Jurkat, Clone E6-1 (cell line): ENCODE results near the gene PSMG3.

Experiments used
- DNase-seq: peaks from one replicate; pipeline ENCODE4 v3.0.0-alpha.2; 2011; ENCODE audit warnings: low read depth, low spot score
- H3K4me3 ChIP-seq: 2 replicates; pipeline ENCODE4 v1.5.1; 2011; ENCODE audit warnings: mild to moderate bottlenecking, low read length, control low read depth, moderate library complexity

The PSMG3 gene

DNA sequence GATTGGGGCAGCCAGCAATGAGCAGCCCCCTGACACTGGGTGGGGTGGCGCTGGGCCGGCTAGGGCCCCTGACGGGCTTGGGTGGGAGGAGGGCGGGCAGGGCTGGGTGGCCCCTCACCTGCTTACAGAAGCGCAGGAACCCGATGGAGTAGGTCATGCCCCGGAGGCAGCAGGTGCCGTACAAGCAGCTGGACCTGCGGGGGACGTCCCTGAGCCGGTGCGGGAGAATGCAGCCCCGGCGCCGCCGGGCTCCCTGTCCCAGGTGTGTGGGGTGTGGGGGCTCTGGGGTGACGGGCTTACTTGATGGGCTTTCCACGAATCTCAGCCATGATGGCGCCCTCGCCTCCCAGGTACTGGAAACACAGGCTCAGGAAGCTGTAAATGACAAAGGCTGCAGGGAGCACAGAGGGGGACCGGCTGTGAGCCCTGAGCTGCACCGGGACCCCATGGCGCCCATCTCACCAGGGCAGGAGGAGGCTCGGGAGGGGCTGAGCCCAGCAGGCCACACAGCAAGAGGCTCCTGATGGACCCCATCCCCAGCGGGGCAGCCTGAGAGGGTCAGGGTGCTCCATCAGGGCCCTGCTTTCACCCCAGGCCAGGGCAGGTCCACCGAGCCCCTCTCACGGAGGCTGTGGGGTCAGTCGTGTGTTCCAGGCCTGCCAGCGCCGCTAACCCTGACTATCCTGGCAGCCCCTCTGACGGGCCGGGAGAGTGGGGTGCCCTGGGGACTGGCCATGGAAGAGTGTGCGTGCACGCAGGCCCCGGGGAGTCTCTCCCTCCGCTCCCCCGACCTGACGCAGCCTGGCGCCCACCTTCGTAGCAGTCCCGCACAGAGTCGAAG is 19.6 kb downstream of the PSMG3 start:
- no peak overlapping the region for H3K4me3 ChIP-seq
- DNase-seq = no peak

DNA sequence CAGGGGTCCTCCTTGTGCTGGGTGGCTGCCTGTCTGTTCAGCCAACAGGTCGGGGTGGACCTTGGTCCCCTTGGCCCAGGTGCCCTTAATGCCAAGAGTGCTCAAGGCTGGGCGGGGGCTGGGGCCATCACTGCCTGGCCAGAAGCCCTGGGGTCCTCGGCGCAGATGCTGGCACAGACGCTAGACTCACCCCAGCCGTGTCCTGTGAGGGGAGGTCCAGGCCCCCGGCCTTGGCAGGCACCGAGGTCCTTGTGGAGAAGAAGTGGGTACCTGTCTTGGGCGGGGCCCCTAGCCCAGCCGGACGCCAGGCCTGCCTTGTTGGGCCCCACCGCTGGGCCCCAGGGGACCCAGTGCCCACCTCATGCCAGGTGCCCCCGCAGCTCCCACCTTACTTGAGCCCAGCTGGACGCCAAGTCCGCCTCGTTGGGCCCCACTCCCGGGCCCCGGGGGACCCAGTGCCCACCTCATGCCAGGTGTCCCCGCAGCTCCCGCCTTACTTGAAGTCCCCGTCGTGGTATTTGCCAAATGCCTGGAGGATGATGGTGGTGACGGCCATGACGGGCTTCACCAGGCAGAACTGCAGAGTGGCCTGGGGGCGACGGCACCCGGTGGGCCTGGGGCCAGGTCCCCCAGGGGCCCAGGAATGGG is 20.4 kb downstream of the PSMG3 start:
- DNase-seq = no peak
- no peak overlapping the region for H3K4me3 ChIP-seq

DNA sequence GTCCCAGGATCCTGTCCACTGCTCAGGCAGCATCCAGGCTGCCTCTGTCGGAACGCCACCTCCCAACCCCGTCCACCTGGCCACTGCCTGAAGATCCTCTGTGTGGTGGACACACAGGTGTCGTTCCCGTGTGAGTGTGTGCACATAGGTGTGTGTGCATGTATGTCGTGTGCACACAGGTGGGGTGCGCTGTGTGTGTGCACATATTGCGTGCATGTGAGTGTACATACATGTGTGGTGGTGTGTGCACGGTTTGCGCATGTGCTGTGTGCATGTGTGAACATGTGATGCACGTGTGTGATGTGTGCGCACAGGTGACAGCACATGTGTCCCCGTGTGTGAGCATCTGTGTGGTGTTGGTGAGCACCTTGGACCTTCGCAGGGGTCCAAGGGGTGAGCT is 20.9 kb downstream of the PSMG3 start:
- H3K4me3 ChIP-seq = no peak overlapping the region
- no peak for DNase-seq

DNA sequence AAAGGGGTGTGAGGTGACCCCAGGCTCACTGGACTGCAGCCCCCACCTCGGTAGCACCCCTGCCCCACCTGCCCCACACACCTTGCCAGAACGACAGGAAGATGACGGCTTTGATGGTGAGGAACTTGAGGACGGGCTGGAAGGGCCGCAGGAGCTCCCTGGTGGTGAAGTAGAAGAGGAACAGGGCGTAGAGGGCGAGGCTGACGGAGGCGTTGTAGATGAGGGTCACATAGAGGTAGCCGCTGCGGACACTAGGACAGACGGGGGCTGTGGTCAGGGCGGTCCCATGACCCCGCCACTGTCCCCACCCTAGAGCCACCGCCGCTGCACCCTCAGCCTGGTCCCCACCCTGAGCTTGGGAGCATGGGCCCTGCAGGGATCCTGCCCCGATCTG is 21.4 kb downstream of the PSMG3 start:
- H3K4me3 ChIP-seq = no peak overlapping the region
- no peak for DNase-seq

DNA sequence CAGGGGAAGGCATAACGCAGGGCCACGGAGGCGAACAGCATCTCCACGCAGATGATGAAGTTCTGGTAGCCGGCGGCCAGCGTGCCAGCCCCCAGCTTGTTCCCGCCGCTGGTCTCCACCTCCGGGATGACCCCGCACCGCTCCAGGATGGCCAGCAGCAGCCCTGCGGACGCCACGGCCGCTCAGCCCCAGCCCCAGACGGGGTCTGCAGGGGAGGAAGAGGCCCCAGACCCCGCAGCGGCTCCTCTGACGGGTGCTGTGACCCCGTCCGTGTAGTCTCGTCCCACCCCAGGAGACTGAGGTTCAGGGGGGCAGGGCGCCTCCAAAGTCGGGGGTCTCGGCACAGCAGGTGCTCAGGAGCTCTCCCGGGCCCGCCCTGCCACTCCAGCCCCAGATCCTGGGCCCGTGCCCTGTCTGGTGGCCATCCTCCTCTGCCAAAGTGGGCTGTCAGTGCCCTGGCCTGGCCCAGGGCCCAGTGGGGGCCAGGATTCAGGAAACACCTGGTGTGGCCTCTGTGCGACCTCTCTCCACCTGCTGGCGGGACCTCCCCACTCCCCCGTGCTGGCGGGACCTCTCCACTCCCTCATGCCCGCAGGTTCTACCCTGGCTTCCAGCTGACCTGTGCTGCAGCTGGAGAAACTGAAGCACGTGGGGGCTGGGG is 21.9 kb downstream of the PSMG3 start:
- H3K4me3 ChIP-seq = no peak overlapping the region
- no peak for DNase-seq

DNA sequence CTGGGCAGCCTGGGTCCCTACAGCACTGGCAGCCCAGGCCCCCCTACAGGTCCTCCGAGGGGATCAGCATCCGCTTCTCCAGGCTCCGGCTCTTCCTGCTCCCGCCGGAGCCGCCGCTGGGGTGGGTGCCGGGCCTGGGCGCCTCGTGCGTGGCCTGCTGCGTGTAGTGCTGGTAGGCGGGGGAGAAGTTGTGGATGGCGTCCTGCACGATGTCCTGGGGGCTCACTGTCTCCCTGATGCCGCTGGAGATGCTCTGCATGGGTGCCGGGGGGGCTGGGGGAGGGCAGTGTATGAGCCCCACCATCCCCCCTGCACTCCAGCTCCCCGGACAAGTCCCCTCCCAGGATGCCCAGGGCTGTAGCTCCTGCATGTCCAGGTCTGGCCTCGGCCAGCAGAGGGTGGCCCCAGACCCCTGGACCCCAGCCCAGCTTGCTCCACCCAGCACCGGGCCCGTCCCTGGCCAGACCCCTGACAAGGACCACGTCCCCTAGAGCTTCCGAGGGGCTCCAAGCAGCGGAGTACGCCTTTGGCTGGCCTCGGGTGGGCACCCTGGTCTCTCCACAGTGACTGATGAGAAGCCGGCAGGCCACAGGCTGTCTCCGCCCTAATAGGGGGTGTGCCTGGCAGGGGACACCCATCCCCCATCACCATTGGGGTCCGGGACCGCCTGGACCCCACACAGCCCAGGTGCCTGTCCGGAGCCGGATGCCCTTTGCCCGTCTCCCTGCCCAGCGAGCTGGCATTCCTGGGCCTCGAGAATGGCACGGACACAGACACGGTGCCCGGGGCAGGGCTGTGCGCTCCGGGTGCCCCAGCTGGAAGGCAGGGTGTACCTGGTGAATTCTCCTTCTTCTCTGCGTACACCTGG is 22.7 kb downstream of the PSMG3 start:
- no peak overlapping the region for H3K4me3 ChIP-seq
- DNase-seq = no peak

DNA sequence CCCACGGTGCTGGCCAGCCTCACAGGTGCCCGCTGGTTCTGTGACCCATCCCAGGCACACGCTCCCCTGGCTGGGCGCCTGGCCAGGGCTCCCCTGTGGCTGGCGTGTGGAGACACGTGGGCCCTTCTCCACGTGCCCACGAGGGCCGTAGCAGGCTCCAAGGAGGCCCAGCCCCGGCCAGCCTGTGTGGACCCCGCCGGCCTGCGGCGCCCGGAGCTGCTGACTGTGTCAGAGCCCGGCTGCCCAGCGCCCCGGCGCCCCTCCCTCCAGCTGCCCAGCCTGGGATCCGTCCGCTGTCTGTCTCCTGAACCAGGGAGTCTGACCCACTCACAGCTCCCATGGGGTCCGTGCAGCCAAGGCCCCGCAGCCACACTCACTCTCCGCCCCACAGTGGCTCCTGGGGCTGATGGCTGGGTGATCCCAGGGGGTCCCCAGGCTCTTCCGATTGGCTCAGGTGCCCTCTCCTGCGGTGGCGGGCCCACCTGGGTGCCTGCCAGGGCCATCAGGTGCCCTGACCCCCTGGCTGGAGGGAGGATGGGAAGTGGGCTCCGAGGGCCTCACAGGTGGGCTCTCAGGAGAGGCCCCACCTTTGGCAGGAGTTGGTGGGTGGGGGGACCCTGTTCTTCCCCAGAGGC is 23.4 kb downstream of the PSMG3 start:
- no peak for DNase-seq
- no peak overlapping the region for H3K4me3 ChIP-seq

DNA sequence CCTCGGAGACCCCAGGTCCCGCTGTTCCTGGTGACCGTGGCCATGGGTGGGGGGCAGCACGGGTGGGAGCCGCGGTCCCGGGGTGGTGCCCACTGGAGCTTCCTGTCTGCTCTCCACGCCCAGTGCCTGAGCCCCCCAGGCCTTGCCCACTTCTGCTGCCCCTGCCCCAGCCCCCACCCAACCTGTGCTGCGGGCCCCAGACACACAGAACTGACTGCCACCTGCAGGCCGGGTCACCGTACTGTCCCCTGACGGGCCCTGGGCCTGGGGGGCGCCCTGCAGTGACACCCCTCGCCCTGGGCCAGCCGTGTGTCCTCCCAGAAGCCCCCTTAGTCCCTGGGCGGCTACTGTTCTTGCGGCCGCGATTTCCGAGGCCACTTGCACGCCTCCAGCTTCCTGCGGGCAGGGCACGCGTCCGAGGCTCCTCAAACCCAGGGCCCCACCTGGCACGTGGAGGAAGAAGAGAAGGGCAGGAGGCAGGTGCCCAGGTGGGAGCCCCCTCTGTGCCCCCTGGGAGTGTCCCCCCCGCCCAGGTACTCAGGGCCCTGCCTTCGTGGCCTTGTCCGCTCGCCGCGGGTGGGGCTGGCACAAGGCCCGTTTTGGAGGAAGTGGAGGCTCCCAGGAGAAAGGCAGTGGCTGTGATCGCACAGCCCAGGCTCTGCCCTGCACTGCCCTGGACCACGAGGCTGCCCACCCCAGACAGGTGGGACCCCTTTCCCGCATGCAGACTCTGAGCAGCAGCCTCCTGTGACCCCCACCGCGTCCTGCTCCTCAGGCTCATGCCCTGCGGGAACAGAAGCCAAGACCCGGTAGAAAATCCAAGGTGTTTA is 24.2 kb downstream of the PSMG3 start:
- no peak for DNase-seq
- no peak overlapping the region for H3K4me3 ChIP-seq

DNA sequence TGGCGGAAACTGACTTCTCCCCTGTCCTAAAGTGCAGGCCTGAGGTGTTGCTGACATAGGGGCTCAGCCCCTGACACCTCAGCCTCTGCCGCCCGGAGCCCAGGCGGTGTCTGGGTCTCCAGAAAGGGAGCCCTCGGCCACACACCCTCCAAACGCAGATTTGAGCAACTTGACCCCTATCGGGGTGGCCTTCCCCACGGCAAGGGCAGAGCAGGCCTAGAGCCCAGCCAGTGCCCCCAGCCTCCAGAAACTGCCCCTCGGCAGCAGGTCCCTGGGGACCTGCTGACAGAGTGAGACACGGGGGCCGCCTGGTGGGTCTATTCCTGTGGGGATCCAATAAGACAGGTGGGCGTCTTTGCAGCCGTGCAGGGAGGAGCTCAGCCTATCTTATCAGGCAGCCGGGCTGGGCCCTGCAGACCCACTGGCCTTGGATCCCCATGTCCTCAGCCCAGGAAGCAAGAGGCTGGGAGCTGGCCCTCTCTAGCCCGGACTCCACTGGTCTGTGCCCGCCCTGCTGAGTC is 24.9 kb downstream of the PSMG3 start:
- H3K4me3 ChIP-seq = no peak overlapping the region
- DNase-seq = no peak

DNA sequence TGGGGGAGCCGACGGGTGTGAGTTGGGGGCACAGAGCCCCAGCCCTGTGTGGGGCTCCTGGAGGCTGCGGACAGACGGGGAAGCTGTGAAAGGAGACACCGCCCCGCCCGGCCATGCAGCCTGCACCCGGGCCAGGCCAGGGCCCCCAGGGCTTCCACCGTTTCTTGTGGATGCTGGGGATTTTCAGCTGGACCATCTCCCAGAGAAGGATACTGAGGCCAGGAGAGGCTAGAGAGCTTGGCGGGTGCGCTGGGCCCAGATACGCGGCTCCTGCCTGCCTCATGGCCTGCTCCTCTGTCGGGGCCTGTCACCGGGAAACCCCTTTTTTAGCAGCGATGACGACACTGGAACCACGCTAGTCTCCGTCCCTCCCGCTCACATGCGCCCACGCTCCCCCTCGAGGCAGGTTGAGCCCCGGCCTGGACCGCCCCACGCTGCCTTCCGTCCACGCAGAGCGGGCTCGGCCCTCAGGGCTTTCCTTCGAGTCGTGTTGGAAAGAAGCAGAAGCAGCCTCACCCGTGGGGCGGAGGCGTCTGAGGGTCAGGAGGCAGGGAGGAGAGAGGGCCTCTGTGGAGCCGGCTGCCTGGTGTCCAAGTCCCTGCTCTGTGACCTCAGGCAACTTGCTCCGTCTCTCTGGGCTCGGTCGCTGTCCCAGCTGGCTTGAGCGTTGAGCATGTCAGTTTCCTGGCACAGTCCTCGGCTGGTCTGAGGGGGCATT is 25.5 kb downstream of the PSMG3 start:
- no peak for DNase-seq
- no peak overlapping the region for H3K4me3 ChIP-seq

DNA sequence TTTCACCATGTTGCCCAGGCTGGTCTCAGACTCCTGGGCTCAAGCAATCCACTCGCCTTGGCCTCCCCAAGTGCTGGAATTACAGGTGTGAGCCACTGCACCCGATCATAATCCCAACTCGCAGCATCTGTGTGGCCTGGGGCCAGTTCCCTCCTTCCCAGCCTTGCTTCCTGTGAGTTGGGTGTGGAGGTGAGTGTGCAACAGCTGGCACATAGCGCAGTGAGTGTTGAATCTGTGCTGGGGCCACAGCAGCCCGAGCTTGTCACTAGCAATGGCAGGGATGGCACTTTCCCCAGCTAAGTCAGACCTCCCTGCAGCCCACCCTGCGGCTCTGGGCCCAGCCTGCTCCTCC is 26.0 kb downstream of the PSMG3 start:
- DNase-seq = no peak
- no peak overlapping the region for H3K4me3 ChIP-seq

DNA sequence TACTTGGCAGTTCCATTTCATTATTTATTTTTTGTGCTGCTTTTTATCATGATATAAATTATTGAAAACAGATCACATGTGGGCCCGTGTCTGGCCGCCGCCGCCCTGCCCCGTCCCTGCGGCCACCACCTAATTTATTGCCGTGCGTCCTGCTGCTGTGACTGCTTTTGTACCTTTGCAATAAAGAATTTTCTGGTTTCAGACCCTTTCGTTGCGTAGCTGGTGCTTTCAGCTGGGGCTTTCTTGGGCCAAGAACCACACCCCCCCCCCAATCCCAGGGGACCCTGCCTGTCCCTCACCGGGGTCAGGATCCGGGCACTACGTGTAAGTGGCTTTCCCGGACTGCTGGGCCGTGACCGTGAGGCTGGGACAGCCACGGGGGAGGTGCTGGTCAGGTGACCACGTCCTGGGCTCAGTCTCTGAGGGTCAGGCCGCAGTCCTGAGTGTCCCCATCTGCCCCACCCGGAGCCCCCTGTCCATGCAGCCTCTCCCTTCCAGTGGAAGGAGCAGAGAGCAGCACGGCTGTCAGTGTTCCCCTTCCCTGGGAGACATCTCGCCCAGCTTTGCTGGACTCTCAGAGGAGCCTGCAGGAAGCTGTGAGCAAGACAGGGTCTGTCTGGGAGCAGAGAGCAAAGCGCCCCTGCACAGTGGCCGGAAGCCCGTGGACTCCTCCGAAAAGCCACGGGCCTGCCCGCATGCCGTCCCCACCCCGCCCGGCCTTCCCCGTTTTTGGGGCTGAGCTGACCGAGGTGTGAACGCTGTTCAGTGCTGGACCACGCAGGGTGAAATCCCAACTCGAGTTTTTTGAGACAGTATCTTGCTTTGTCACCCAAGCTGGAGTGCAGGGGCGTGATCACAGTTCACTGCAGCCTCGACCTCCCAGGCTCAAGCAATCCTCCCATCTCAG is 26.7 kb downstream of the PSMG3 start:
- DNase-seq = no peak
- no peak overlapping the region for H3K4me3 ChIP-seq

DNA sequence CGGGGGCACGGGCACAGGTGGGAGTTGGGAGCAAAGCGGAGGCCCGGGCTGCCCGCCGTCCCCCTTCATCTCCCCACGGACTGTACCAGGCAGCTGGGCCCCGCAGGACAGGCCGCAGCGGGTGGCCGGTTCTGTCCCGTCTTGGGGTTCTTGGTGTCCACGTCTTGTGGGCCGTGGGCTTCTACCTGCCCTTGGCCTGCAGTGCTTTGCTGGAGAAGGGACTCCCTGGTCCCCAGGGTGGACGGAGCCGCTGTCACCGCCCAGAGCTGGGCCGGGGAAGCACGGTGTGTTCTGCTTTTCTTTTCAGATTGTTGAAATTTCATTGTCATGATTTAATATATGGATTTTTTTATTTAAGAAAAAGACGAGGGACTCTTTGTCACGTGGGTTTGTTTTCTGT is 27.5 kb downstream of the PSMG3 start:
- DNase-seq = no peak
- H3K4me3 ChIP-seq = no peak overlapping the region

DNA sequence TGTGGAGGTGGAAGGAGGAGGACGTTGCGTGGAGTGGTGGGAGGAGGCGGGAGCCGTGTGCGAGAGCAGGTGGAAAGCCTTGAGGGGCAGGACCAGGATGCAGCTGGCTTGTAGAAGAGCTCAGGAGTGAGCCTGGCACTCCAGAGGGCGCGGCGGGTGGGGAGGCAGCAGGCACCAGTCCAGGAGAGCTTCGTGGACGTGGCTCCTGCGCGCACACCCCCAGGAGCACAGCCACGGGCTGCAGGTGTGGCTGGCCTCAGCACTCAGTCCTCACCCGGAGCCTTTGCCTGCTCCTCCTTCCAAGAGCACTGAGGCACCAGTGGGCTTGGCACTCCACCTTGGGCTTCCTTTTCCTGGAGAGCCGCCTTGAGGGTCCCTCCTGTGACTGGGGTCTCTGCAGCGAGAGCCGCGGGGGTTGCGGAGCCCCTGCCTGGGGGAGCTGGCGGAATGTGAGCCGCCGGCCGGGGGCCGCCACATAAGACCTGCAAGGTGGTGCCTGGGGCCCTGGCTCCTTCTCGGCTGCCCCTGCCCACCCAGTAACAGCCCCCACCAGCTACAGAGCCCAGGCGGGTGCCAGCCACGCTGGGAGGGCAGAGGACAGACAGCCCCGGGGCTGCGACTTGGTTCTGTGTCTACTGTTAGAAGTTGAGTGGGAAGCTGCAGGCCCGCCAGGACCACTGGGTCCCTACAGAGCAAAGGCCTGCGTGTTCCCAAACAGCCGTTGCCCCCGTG is 28.2 kb downstream of the PSMG3 start:
- DNase-seq = no peak
- no peak overlapping the region for H3K4me3 ChIP-seq

DNA sequence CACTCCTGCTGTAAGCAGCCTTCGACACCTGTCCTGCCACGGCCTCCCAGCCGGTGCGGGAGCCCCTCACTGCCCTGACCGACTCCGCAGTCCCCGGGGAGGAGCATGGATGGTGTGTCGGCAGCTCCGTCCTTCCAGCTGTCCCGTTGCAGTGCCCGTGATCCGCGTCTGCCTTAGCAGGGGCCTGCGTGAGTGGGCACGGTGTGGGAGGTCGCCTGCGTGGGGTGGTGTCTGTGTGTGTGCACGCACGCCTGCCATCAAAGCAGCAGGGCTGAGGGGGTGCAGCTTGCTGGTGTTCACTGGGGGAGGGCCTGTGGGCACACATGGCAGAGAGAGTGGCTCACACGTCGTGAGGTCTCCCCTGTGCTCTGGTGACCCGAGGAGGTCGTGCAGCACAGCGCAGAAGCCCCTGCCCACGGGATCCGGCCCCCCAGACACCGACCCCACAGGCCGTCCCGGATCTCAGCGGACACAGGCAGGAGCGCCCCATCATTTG is 29.0 kb downstream of the PSMG3 start:
- DNase-seq = no peak
- H3K4me3 ChIP-seq = no peak overlapping the region
